Stromal cell of bone marrow (primary cell): ENCODE data around the gene SIN3B.

ENCODE experiments used
- DNase-seq: peaks from one replicate; pipeline ENCODE4 v3.0.0-alpha.2; 2012; ENCODE audit warnings: low read depth

SIN3B gene

GRCh38 chr19:16911046-16911445 lies 81.8 kb downstream of the SIN3B start:
- no peak for DNase-seq

- no peak for DNase-seq
Observed at GRCh38 chr19:16912780-16913179, 83.6 kb downstream of the SIN3B start.

GRCh38 chr19:16914421-16914820 lies 85.2 kb downstream of the SIN3B start:
- no peak for DNase-seq

- DNase-seq, result no peak
Observed at GRCh38 chr19:16915135-16915534, 85.9 kb downstream of the SIN3B start.

- no peak for DNase-seq
Observed at GRCh38 chr19:16915734-16916133, 86.5 kb downstream of the SIN3B start.

- DNase-seq, result no peak
Observed at GRCh38 chr19:16917401-16917800, 88.2 kb downstream of the SIN3B start.

- no peak for DNase-seq
Observed at GRCh38 chr19:16919496-16919895, 90.3 kb downstream of the SIN3B start.

GRCh38 chr19:16920816-16921529 lies 91.8 kb downstream of the SIN3B start:
- peak; percentile 44 for DNase-seq

- DNase-seq, result no peak
Observed at GRCh38 chr19:16921766-16922591, 92.8 kb downstream of the SIN3B start.

- DNase-seq, result no peak
Observed at GRCh38 chr19:16922592-16922934, 93.4 kb downstream of the SIN3B start.

GRCh38 chr19:16922949-16923348 lies 93.8 kb downstream of the SIN3B start:
- DNase-seq, result no peak

GRCh38 chr19:16927883-16928282 lies 98.7 kb downstream of the SIN3B start:
- no peak for DNase-seq

GRCh38 chr19:16928351-16928750 lies 99.2 kb downstream of the SIN3B start:
- no peak for DNase-seq

- DNase-seq, result no peak
Observed at GRCh38 chr19:16928916-16929315, 99.7 kb downstream of the SIN3B start.
